Measurements from ENCODE around the gene IGSF5. TPM values are rescaled to one million over a fixed set of nuclear protein-coding genes. Genes with fewer than 3 reads are reported as not detected.

IGSF5 gene
- total and polyA plus RNA-seq, 10 of the 15 experiments (the other 5 are each of a cell fraction or from before 2014, with no cell fraction given), result not detected

GRCh38 chr21:39804240-39804639 is 59.3 kb downstream of the IGSF5 start (continued):
- no peak for TF ChIP-seq ZNF687 (IDR thresholded peaks at IDR 0.05)
- TF ChIP-seq MTA3 (IDR thresholded peaks at IDR 0.05; ENCODE audit: borderline replicate concordance, low read length), result no peak
- TF ChIP-seq CHD4 (IDR thresholded peaks at IDR 0.05), result no peak
- TF ChIP-seq HDAC2 (IDR thresholded peaks at IDR 0.05), result no peak
- no peak for TF ChIP-seq RUNX3 (IDR thresholded peaks at IDR 0.05; ENCODE audit: low read length)
- no peak for TF ChIP-seq PML (IDR thresholded peaks at IDR 0.05; ENCODE audit: low read length)
- TF ChIP-seq MEF2A (IDR thresholded peaks at IDR 0.05; ENCODE audit: insufficient read depth, low read depth, low read length), result no peak
- no peak for TF ChIP-seq ASH2L (IDR thresholded peaks at IDR 0.05; ENCODE audit: borderline replicate concordance, low read depth)
- no peak for TF ChIP-seq GABPA (IDR thresholded peaks at IDR 0.05; ENCODE audit: low read depth)
- TF ChIP-seq TAF1 (IDR thresholded peaks at IDR 0.05; ENCODE audit: borderline replicate concordance, low read depth, low read length), result no peak
- no peak for TF ChIP-seq IRF5 (IDR thresholded peaks at IDR 0.05; ENCODE audit: borderline replicate concordance)
- no peak for TF ChIP-seq CHD1 (IDR thresholded peaks at IDR 0.05; ENCODE audit: low read depth, low read length)

Measured in GM12878 (cell line).